Upper lobe of left lung (tissue), 4 donors: Measurements from ENCODE around the gene MATCAP1.

ENCODE experiments used
- POLR2A ChIP-seq, 4 donors: fragments of 450-650 bp; IDR thresholded peaks; one replicate each; pipeline ENCODE4 v1.5.1; 2016 to 2017; ENCODE audit warnings: antibody characterized with exemption in 4 of 4, mild to moderate bottlenecking in 2 of 4
- POLR2AphosphoS5 ChIP-seq, 2 donors: sonication (generic); formaldehyde crosslinking; IDR thresholded peaks; one replicate each; pipeline ENCODE4 v1.5.1; 2017; ENCODE audit warnings: antibody characterized with exemption in 2 of 2
- TF ChIP-seq, protein P1 (sequence below), 6 experiments: fragments of 450-650 bp in 4 of 6; fragments of 200-600 bp in 2 of 6; sonication (generic) in 2 of 6; IDR thresholded peaks; one replicate each; pipeline ENCODE4 v1.5.1; 2016 to 2019; ENCODE audit warnings: antibody characterized with exemption in 6 of 6

DNA sequence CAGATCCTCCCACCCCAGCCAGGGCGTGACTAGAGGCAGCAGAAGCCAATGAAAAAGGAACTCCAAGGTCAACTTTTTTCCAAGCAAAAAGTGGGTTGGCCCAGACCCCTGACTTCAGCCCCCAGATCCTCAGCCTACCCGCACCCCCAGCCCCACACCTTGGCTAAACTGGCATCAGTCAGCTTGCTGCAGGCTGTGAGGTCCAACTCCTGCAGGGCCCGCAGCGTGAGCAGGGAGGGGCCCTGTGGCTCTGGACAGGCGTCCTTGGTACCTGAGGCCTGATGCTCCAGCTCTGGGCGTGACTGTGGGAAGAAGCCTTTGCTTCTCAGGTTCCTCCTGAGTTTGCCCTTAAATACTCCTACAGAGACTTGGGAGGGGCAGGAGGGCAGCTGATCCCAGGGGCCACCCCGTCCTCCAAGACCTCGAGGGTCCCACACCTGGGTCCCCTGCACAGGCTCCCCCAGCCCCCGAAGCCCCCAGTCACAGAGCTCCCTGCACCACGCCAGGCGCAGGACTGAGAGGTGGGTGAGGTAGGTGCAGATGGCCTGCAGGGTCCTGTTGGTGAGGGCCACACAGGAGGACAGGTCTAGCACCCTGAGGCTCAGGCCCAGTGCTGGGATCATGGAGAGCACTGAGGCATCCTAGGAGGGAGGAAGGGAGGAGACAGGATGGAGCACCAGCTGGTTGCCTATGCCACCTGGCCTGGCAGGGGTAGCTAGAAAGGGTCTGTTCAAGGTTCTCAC lies 24.6 kb upstream of the MATCAP1 start:
- TF ChIP-seq POLR2A (IDR thresholded peaks at IDR 0.05), result no peak
- TF ChIP-seq, protein P1, sequence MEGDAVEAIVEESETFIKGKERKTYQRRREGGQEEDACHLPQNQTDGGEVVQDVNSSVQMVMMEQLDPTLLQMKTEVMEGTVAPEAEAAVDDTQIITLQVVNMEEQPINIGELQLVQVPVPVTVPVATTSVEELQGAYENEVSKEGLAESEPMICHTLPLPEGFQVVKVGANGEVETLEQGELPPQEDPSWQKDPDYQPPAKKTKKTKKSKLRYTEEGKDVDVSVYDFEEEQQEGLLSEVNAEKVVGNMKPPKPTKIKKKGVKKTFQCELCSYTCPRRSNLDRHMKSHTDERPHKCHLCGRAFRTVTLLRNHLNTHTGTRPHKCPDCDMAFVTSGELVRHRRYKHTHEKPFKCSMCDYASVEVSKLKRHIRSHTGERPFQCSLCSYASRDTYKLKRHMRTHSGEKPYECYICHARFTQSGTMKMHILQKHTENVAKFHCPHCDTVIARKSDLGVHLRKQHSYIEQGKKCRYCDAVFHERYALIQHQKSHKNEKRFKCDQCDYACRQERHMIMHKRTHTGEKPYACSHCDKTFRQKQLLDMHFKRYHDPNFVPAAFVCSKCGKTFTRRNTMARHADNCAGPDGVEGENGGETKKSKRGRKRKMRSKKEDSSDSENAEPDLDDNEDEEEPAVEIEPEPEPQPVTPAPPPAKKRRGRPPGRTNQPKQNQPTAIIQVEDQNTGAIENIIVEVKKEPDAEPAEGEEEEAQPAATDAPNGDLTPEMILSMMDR (IDR thresholded peaks at IDR 0.05), result no peak
- no peak for TF ChIP-seq POLR2AphosphoS5 (IDR thresholded peaks at IDR 0.05)
